GM21825 (cell line): ENCODE data around the gene IL17RC.
A peak's percentile ranks its signal among the peaks of the same experiment; 100 is the strongest.

Source experiments
- ATAC-seq: cut with Tn5 transposase; IDR thresholded peaks from one replicate; pipeline ENCODE4 v1.9.1; 2021; ENCODE audit warnings: mild to moderate bottlenecking, moderate library complexity; ENCODE audit not compliant: unreplicated experiment

IL17RC gene

DNA sequence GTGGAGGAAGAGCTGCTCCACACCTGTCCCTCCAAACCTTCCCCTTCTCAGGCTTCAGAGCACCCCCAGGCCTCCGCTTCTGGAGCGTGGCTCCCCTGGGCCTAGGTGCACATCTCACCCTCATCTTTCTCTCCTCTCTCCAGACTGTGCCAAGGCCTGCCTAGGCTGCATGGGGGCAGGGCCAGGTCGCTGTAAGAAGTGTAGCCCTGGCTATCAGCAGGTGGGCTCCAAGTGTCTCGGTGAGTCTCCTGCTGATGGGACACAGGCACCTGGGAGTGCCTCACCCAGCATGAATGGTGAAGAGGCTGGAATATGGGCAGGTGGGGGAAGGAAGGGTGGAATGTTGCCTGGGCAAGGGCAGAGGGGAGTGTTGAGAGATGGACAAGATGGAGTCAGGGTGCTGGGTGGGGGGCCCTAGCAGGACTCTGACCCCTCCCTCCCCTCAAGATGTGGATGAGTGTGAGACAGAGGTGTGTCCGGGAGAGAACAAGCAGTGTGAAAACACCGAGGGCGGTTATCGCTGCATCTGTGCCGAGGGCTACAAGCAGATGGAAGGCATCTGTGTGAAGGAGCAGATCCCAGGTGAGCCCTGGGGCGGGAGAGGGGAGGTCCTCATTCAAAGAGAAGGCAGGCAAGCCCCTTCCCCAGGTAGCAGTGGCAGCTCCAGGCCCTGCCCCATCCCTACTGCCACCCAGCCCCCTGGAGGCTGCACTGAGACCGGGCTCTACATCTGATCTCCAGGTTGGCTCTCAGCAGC, 26.2 kb downstream of the IL17RC start:
- no peak for ATAC-seq

DNA sequence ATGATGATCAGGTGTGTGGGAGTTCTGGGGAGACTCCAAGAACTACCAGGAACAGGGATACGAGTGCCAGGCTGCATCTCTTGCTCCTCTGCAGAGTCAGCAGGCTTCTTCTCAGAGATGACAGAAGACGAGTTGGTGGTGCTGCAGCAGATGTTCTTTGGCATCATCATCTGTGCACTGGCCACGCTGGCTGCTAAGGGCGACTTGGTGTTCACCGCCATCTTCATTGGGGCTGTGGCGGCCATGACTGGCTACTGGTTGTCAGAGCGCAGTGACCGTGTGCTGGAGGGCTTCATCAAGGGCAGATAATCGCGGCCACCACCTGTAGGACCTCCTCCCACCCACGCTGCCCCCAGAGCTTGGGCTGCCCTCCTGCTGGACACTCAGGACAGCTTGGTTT, 27.4 kb downstream of the IL17RC start:
- no peak for ATAC-seq

DNA sequence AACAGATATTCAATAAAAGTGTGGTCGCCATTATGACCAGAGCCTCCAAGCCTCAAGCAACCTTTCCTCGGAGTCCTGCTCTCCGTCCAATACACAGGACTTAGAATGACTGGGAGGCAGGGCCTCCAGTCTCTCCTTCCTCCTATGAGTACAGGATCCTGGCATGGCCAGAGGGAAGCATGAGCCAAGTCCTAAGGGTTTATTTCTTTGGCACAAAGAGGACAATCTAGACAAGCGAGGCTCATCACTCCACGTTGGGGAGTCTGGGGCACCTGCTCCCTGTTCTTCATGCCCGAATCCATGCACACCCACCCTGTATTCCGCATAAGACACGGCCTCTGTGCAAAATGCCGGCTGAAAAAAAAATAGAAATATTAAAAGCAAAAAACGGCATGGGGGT, 28.5 kb downstream of the IL17RC start:
- no peak for ATAC-seq

- no peak for ATAC-seq
Measured at GRCh38 chr3:9946112-9947024, 29.5 kb downstream of the IL17RC start.

- no peak for ATAC-seq
Measured at GRCh38 chr3:9947025-9947995, 30.4 kb downstream of the IL17RC start.

- no peak for ATAC-seq
Measured at GRCh38 chr3:9948586-9948985, 31.7 kb downstream of the IL17RC start.

DNA sequence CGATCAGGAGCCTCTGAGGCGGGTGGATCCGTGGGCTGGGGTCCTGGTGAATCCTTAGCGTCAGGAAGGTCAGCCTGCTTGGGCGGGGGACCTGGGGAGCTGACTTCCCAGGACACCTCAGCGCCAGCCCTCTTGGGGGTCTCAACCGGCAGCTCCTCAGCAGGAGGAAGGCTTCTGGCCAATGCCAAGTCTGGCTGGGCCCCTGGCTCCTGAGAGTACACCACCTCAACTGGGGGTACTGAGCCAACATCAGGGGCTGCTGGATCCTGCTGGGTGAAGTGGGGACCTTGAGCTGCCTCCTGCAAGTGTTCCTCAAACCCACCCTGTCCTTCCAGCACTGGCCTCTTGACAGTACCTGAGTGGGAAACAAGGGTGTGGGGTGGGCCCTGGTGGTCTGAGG, 32.2 kb downstream of the IL17RC start:
- ATAC-seq, result no peak

- no peak for ATAC-seq
Measured at GRCh38 chr3:9949626-9950025, 32.7 kb downstream of the IL17RC start.

DNA sequence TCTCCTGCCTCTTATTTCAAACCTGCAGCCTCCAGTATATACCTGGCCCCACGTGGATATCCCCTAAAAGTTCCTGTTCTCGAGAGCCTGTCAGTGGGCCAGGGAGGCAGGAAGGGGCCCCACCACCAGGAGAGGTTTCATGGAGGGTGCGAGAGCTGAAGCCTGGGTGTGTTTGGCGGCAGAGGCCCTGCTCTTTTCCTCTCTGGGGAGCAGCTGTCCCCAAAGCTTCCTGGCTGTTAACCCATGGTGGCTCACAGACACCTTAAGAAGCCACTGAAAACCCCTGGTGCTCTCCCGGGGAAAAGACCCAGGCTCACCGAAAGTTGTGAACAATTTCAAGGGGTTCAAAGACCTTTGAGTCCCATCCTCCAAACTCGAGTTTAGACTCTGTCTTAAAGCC, 34.2 kb downstream of the IL17RC start:
- ATAC-seq, result peak; percentile 41

DNA sequence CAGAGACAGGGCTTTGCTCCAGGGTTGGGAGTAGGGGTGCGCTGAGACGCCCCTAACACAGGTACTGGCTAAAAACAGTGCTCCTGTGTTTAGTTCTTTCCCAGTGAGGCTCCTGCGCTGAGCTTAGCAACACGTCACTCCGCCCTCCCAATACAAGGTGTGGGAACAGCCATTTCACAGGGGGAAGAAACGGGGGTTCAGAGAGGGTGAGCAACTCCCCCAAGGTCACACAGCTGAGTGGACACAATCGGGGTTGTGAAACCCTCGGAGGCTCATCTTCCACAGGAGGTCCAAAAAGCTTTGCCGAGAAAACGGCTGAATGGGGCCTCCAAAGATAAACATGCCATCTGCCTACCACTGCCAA, 34.7 kb downstream of the IL17RC start:
- peak; percentile 17 for ATAC-seq

- peak; percentile 63 for ATAC-seq
Measured at GRCh38 chr3:9951962-9952805, 35.3 kb downstream of the IL17RC start, which contains the start of gene PRRT3. Gene PRRT3 (minus strand): TSS chr3:9952408. CDS start chr3:9950115, 2,293 bp downstream.

DNA sequence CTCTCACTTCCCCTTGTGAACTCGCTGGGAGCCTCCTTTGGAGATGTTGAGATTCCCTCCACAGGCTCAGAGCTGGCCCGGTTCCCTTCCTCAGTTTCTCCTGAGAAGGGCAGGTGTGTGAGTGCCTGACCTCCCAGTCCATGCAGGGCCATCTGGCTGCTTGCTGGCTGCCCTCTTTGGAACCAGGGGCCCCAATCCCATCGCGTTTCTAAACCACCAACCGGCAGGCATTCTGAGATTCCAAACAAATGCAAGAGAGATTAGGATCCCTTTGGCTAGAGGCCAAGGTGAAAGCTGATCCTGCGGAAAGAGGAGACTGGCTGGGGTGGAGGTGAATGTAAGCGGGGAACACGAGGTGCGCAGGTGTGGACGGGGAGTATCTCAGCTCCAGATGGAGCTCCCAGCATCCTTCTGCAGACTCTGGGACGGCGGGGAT, 38.2 kb downstream of the IL17RC start:
- ATAC-seq, result no peak

DNA sequence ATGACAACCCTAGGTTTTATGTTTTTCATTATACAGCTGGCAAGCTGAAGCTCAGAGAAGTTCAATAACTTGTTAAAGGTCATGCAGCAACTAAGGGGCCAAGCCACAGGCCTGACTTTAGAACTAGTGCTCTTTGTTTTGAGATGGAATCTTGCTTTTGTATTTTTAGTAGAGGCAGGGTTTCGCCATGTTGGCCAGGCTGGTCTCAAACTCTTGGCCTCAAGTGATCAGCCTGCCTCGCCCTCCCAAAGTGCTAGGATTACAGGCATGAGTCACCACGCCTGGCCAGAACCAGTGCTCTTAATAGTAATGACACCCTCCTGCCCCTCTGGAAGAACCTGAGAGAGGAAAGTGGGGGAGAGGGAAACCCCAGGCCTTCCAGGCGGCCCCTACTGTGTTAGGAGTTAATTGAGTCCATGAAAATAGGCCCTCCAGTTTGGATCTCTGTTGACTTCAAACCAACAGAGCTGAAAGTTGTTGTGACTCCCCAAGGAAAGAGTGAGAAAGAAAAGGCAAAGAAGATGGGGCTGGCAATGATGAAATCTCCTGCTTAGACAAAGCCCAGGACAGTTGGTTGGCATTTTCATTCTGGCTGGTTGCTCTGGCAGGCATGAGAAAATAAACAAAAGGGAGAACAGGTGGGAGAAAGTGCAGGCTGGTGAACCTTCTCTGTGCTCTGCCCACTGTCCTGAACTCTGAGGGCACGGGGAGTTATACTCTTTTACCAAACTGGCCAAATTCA, 38.9 kb downstream of the IL17RC start:
- no peak for ATAC-seq

DNA sequence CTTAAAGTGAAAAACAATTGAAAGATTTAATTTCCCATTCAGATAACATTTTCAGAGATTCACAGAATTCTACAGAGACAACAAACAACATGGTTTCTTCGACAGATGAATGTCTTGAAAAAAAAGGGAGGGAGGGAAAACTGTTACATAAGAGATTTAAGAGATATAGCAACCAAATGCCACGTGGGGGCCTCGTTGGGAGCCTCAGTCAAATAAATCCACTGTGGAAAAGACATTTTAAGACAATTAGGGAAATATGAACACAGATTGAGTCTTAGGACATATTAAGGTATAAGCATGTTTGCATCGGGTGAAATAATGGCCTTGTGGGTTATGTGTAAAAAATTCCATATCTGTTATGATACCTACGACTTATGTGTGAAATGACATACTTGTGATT, 40.3 kb downstream of the IL17RC start:
- no peak for ATAC-seq

DNA sequence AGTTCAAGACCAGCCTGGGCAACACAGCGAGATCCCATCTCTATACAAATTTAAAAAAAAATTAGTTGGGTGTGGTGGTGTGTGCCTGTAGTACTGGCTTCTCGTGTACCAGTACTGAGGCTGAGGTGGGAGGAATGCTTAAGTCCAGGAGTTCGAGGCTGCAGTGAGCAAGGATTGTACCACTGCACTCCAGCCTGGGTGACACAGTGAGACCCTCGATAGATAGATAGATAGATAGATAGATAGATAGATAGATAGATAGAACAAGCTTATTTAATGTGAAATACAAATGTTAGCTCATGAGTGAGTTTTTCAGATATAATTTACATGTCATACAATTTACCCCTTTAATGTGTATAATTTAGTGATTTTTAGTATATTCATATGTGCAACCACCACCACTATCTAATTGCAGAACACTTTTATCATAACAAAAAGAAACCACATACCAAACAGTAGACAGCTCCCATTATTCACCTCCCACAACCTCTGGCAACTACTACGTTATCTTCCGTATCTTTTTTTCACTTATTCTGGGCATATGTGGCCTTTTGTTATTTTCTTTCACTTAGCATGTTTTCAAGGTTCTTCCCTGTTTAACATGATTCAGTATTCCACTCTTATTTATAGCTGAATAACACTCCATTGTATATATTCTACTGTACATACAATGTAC, 48.4 kb downstream of the IL17RC start:
- ATAC-seq, result no peak

DNA sequence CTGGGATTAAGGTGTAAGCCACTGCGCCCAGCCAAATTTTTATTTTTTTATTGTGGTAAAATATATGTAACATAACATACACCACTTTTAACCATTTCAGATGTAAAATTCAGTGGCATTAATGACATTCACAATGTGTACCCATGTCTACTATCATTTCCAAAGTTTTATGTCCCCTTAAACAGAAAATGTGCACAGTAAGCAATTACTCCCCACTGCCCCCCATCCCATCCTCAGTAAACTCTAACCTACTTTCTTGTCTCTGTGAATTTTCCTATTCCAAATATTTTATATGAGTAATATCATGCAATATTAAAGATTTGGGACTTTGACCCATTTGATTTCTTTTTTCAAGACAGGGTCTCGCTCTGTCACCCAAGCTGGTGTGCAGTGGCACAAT, 49.9 kb downstream of the IL17RC start:
- no peak for ATAC-seq

DNA sequence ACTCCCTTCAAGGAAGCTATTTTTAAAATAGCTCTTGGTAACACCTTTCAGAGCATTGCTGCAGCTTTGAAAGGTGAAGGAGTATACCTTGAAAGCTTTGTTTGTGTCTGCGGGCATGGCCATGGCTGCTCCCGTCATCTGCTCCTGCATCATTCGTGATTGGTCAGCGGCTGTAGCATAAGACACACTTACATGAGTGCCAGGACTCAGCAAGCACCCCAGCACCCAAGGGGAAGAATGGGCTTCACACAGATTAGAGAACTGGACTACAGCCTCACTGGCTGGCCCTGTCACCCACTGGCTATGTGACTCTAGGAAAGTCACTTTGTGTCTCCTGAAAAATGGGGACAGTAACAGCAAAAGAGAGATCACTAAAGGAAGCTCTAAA, 52.7 kb downstream of the IL17RC start:
- no peak for ATAC-seq

GRCh38 chr3:9970020-9970652, 53.2 kb downstream of the IL17RC start:
- ATAC-seq, result no peak
